Epithelial cell of proximal tubule (primary cell): Measurements from ENCODE around the gene BCL6. TPM values are rescaled to one million over a fixed set of nuclear protein-coding genes. Genes with fewer than 3 reads are reported as not detected.

ENCODE experiments used
- DNase-seq: peaks from one replicate; pipeline ENCODE4 v3.0.0-alpha.2; 2011; ENCODE audit warnings: low read depth
- H3K4me3 ChIP-seq: 2 replicates; pipeline ENCODE4 v1.5.1; 2011; ENCODE audit warnings: low read depth, mild to moderate bottlenecking, low read length
- CTCF ChIP-seq: conservative IDR thresholded peaks from 2 replicates; pipeline ENCODE4 v1.5.1; 2012; ENCODE audit warnings: low read depth, mild to moderate bottlenecking, low read length
- total RNA-seq: library from RNA; depleted of rRNA; stranded (reverse); fragments of >200 nt; gene quantifications from 2 replicates; pipeline ENCODE4 v1.2.3, GENCODE V29; 2015

Gene BCL6
- total RNA-seq, 1 donor from 2014 or later: 7.0 TPM

GRCh38 chr3:187773233-187774184, 28.2 kb upstream of the BCL6 start:
- H3K4me3 ChIP-seq: no peak overlapping the region
- DNase-seq: no peak
- TF ChIP-seq CTCF: no peak

- TF ChIP-seq CTCF: no peak
- H3K4me3 ChIP-seq: no peak overlapping the region
- no peak for DNase-seq
Measured at GRCh38 chr3:187770224-187770623, 25.0 kb upstream of the BCL6 start.

- no peak for TF ChIP-seq CTCF
- H3K4me3 ChIP-seq: no peak overlapping the region
- no peak for DNase-seq
Measured at GRCh38 chr3:187769771-187770170, 24.5 kb upstream of the BCL6 start.

- TF ChIP-seq CTCF: no peak
- H3K4me3 ChIP-seq: no peak overlapping the region
- no peak for DNase-seq
Measured at GRCh38 chr3:187767266-187768012, 22.2 kb upstream of the BCL6 start.

DNA sequence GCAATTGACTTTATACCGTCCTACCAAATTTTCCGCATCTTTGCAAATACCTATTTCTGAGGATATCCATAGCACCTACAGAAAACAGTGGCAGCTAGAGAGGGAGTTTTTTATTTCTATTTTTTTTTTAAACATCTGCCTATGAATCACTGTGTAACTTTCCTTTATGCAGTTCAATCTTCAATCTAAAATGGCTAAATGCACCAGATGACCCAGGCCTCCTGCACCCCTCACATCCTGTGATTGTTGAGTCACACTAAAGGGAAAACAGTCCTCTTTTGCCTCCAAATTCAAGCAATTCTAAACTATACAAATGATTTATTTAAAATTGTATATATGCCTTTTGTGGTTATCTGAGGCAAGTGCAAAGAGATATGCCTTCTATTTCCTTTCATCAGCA, 20.1 kb upstream of the BCL6 start:
- TF ChIP-seq CTCF: no peak
- H3K4me3 ChIP-seq: no peak overlapping the region
- no peak for DNase-seq

- no peak for DNase-seq
- TF ChIP-seq CTCF: no peak
- H3K4me3 ChIP-seq: no peak overlapping the region
Measured at GRCh38 chr3:187763850-187764648, 18.8 kb upstream of the BCL6 start.
